Osteocyte (in vitro differentiated cells): ENCODE results near the gene CIBAR2. TPM values are rescaled to one million over a fixed set of nuclear protein-coding genes. Genes with fewer than 3 reads are reported as not detected.

Experiments used
- DNase-seq: peaks from one replicate; pipeline ENCODE4 v3.0.0; 2021; ENCODE audit warnings: mixed read lengths; ENCODE audit not compliant: unreplicated experiment; ENCODE audit errors: extremely low spot score
- H3K27ac Mint-ChIP-seq: one replicate; pipeline ENCODE4 v1.8.0; 2021; ENCODE audit warnings: mild to moderate bottlenecking, mixed read lengths; ENCODE audit not compliant: unreplicated experiment
- H3K27me3 Mint-ChIP-seq: one replicate; pipeline ENCODE4 v1.8.0; 2021; ENCODE audit warnings: mixed read lengths; ENCODE audit not compliant: unreplicated experiment
- H3K36me3 Mint-ChIP-seq: one replicate; pipeline ENCODE4 v1.8.0; 2021; ENCODE audit warnings: mixed read lengths; ENCODE audit not compliant: unreplicated experiment
- H3K4me1 Mint-ChIP-seq: one replicate; pipeline ENCODE4 v1.8.0; 2021; ENCODE audit warnings: mixed read lengths; ENCODE audit not compliant: unreplicated experiment
- H3K4me3 Mint-ChIP-seq: one replicate; pipeline ENCODE4 v1.8.0; 2021; ENCODE audit warnings: mild to moderate bottlenecking, moderate library complexity, mixed read lengths; ENCODE audit not compliant: unreplicated experiment
- H3K9me3 Mint-ChIP-seq: one replicate; pipeline ENCODE4 v1.8.0; 2021; ENCODE audit warnings: mixed read lengths; ENCODE audit not compliant: unreplicated experiment
- total RNA-seq: library from RNA; stranded (reverse); gene quantifications from 2 replicates; pipeline ENCODE4 v1.2.1, GENCODE V29; 2021
- TF ChIP-seq, protein P1 (sequence below): fragments of 200-600 bp; sonication (generic); IDR thresholded peaks from 2 replicates; pipeline ENCODE4 v1.5.0; 2021; ENCODE audit warnings: antibody characterized with exemption, mild to moderate bottlenecking, moderate library complexity

CIBAR2 gene
- total RNA-seq, 1 donor from 2014 or later, result not detected

DNA sequence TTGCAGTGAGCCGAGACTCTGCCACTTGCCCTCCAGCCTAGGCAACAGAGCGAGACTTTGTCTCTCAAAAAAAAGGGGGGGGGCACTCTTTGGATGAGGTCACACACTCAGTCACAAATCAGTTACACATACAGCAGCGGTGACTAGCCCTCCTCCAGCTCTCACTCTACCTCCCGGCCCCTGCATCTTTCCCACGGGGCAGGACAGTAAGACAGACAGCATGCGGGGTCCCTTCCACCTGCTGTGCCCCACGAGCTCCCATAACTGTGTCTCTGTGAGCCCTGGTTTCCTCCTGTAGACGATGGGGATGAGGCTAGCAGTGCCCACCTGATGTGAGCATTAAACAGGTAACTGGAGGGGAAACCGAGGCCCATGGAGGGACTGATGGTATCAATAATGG is 5.2 kb downstream of the CIBAR2 start:
- no peaks in the 10 kb centered on the region for H3K9me3 Mint-ChIP-seq
- H3K27me3 Mint-ChIP-seq, result peaks cover 10% of the 10 kb centered on the region
- TF ChIP-seq, protein P1, sequence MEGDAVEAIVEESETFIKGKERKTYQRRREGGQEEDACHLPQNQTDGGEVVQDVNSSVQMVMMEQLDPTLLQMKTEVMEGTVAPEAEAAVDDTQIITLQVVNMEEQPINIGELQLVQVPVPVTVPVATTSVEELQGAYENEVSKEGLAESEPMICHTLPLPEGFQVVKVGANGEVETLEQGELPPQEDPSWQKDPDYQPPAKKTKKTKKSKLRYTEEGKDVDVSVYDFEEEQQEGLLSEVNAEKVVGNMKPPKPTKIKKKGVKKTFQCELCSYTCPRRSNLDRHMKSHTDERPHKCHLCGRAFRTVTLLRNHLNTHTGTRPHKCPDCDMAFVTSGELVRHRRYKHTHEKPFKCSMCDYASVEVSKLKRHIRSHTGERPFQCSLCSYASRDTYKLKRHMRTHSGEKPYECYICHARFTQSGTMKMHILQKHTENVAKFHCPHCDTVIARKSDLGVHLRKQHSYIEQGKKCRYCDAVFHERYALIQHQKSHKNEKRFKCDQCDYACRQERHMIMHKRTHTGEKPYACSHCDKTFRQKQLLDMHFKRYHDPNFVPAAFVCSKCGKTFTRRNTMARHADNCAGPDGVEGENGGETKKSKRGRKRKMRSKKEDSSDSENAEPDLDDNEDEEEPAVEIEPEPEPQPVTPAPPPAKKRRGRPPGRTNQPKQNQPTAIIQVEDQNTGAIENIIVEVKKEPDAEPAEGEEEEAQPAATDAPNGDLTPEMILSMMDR, result no peak
- no peak overlapping the region for H3K27ac Mint-ChIP-seq
- H3K4me3 Mint-ChIP-seq, result no peak overlapping the region
- H3K36me3 Mint-ChIP-seq, result no peaks in the 10 kb centered on the region
- H3K4me1 Mint-ChIP-seq, result no peaks in the 10 kb centered on the region
- DNase-seq, result no peak

DNA sequence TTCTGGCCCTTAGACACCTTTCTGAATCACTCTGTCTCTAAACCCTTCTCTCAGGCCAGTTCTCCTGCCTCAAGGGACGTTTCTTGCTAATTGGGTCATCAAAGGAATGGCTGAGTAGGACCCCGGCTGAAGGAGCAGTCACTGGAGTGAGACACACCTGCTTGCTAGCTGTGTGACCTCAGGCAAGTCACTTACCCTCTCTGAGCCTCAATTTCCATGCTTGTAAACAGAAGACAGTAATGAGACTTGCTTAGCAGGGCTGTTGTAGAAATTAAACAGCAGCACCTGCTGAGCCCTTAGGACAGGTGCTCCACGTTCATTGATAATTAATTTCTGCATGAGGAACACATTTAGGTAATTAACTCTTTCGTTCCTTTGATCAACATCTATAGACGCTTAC is 6.8 kb downstream of the CIBAR2 start:
- Mint-ChIP-seq H3K4me3 (no peak overlapping the region), H3K36me3 (no peaks in the 10 kb centered on the region), H3K4me1 (no peaks in the 10 kb centered on the region), H3K27me3 (peaks cover 13% of the 10 kb centered on the region), H3K9me3 (no peaks in the 10 kb centered on the region), H3K27ac (no peak overlapping the region)
- no peak for DNase-seq
- TF ChIP-seq, protein P1, result no peak

DNA sequence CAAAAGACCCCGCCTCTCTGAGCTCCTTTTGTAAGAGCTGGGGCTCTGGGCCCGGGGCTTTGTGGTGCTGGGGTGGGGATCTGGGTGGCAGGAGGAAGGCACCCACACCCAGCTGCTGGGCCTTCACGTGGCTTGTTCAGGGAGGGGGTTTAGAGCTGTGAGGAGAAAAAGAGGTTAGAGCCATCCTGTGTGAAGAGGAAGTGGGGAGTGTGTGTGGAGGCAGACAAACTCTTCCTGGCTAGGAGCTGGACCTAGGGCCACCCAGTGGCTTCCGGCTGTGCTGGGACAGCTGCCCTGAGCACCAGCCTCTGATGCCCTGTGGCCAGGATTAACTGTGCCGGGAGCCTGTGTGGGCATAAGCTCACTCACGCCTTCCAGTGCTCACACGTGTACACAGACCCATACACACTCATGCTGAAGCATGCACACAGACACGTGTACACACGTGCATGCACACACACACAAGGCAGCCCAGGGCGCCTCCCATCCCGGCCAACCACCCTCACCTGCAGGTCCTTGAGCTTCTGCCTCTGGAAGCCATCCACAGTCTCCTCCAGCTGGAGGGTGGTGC is 7.4 kb downstream of the CIBAR2 start:
- peaks cover 13% of the 10 kb centered on the region for H3K27me3 Mint-ChIP-seq
- TF ChIP-seq, protein P1, result no peak
- H3K27ac Mint-ChIP-seq, result no peak overlapping the region
- no peaks in the 10 kb centered on the region for H3K4me1 Mint-ChIP-seq
- DNase-seq, result no peak
- H3K36me3 Mint-ChIP-seq, result no peaks in the 10 kb centered on the region
- no peak overlapping the region for H3K4me3 Mint-ChIP-seq
- H3K9me3 Mint-ChIP-seq, result no peaks in the 10 kb centered on the region

DNA sequence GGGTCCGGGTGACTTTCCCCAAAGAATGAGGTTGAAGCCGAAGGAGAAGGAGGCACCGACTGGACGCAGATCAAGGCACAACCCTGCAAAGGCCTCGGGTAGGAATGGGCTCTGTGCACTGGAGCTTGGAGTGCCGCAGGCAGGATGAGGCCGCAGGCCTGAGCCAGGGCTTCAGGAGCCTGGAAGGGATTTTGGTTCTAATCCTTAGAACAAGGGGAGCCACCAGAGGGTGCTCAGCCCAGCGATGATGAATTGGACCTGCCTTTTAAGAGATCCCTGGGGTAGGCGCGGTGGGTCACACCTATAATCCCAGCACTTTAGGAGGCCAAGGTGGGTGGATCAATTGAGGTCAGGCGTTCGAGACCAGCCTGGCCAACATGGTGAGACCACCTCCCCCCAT is 8.1 kb downstream of the CIBAR2 start:
- Mint-ChIP-seq H3K9me3 (no peaks in the 10 kb centered on the region), H3K4me1 (no peaks in the 10 kb centered on the region), H3K4me3 (no peak overlapping the region), H3K36me3 (no peaks in the 10 kb centered on the region), H3K27me3 (peaks cover 13% of the 10 kb centered on the region), H3K27ac (no peak overlapping the region)
- no peak for DNase-seq
- TF ChIP-seq, protein P1, result no peak

DNA sequence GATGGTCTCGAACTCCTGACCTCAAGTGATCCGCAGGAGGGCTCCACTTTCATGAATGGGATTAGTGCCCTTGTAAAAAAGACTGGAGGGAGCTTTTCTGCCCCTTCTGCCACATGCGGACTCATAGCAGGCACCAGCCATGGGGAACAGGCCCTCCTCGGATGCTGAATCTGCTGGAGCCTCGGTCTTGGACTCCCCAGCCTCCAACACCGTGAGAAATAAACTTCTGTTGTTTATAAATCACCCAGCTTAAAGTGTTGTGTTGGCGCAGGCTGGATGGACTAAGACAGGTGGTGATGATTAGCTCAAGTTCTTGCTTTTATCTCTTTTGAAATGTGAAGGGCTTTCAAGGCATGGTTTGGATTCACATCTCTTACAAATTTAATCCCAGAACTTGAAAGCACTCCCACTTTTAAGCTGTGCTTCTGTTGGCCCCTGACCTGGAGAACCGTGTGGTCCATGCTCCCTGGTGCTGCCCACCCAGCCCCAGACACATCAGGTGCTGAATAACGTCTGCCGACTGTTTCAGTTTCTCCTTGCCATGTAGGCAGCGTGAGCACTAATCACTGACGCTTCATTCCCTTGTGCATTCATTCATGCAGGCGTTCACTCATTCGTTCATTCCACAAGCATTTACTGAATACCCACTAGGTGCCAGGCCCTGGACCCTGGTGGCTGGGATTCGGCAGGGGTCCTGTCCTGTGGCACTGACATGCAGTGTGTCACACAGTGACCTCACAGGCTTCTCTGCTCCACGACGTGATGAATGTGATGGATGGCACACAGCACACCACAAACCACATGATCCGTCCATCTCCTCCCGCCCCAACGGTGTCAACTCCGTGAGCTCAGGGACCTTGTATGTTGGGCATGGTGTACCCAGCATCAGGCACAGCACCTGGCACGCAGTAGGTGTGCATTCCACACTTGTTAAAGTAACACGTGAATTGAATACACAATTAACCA is 8.9 kb downstream of the CIBAR2 start:
- DNase-seq, result no peak
- Mint-ChIP-seq H3K27me3 (peaks cover 13% of the 10 kb centered on the region), H3K27ac (no peak overlapping the region), H3K36me3 (no peaks in the 10 kb centered on the region), H3K4me3 (no peak overlapping the region), H3K9me3 (no peaks in the 10 kb centered on the region), H3K4me1 (no peaks in the 10 kb centered on the region)
- TF ChIP-seq, protein P1, result no peak
